H1 (cell line): Measurements from ENCODE around the gene OR13J1. TPM values are rescaled to one million over a fixed set of nuclear protein-coding genes. Genes with fewer than 3 reads are reported as not detected.

ENCODE experiments used
- CTCF ChIA-PET: fragments of 300-600 bp; sonication (Branson Sonifier 250); formaldehyde crosslinking; loops from one replicate; lab custom pipeline; 2021; ENCODE audit not compliant: partially characterized antibody; lab: Charles Lee
- POLR2A ChIA-PET: fragments of 300-600 bp; sonication (Branson Sonifier 250); formaldehyde crosslinking; loops from one replicate; lab custom pipeline; 2021; ENCODE audit warnings: inconsistent platforms; ENCODE audit not compliant: partially characterized antibody; lab: Charles Lee
- DNase-seq, 2 experiments: peaks; one replicate each; pipeline versions ENCODE4 v3.0.0 to v3.0.0-alpha.2; 2010 to 2022; ENCODE audit warnings: low spot score in 2 of 2, low read depth in 1 of 2, mixed read lengths in 1 of 2
- FAIRE-seq: peaks from 2 replicates; lab custom pipeline; 2011; peaks lifted over from hg19 to GRCh38; lab: Jason Lieb, UNC
- H2AFZ ChIP-seq: 2 replicates; pipeline ENCODE4 v1.8.1; 2012; ENCODE audit warnings: low read length, inconsistent platforms
- H2AK5ac ChIP-seq: 2 replicates; pipeline ENCODE4 v1.6.1; 2013; ENCODE audit warnings: low read depth, low read length
- H2BK120ac ChIP-seq: replicated peaks from 2 replicates; pipeline ENCODE3; 2013; ENCODE audit warnings: low read depth, low read length, inconsistent platforms
- H2BK12ac ChIP-seq: 2 replicates; pipeline ENCODE4 v1.6.1; 2013; ENCODE audit warnings: low read depth, low read length
- H2BK15ac ChIP-seq: 2 replicates; pipeline ENCODE4 v1.6.1; 2013; ENCODE audit warnings: low read length
- H2BK20ac ChIP-seq: 2 replicates; pipeline ENCODE4 v1.6.1; 2013; ENCODE audit warnings: low read length
- H2BK5ac ChIP-seq: 2 replicates; pipeline ENCODE4 v1.6.1; 2013; ENCODE audit warnings: low read depth, low read length
- H3K14ac ChIP-seq: 2 replicates; pipeline ENCODE4 v1.6.1; 2013; ENCODE audit warnings: inconsistent platforms; ENCODE audit not compliant: insufficient read length
- H3K18ac ChIP-seq: 2 replicates; pipeline ENCODE4 v1.6.1; 2013; ENCODE audit warnings: low read length; ENCODE audit errors: extremely low read depth
- H3K23ac ChIP-seq: 2 replicates; pipeline ENCODE4 v1.6.1; 2013; ENCODE audit warnings: inconsistent platforms; ENCODE audit not compliant: insufficient read length
- H3K23me2 ChIP-seq: 2 replicates; pipeline ENCODE4 v1.6.1; 2013; ENCODE audit warnings: low read depth, low read length
- H3K27ac ChIP-seq: 2 replicates; pipeline ENCODE4 v1.6.1; 2011; ENCODE audit warnings: low read depth, low read length, inconsistent platforms
- H3K27me3 ChIP-seq, 4 experiments: replicated peaks in 1 of 4; 1 replicate in 1 of 4; 2 replicates in 3 of 4; pipeline versions ENCODE4 v1.6.1 to v1.8.1; 2011 to 2013; ENCODE audit warnings: low read length in 3 of 4, mild to moderate bottlenecking in 3 of 4, inconsistent platforms in 2 of 4, mixed read lengths in 2 of 4, moderate library complexity in 1 of 4; ENCODE audit not compliant: control insufficient read depth in 3 of 4, insufficient read depth in 3 of 4; ENCODE audit errors: extremely low read depth in 1 of 4
- H3K36me3 ChIP-seq, 4 experiments: 2 replicates each; pipeline versions ENCODE4 v1.6.1 to v1.8.1; 2011 to 2013; ENCODE audit warnings: mild to moderate bottlenecking in 4 of 4, low read length in 3 of 4, moderate library complexity in 2 of 4, control low read depth in 1 of 4, inconsistent platforms in 1 of 4; ENCODE audit not compliant: insufficient read depth in 4 of 4, control insufficient read depth in 2 of 4
- H3K4ac ChIP-seq: replicated peaks from 2 replicates; pipeline ENCODE3; 2013; ENCODE audit warnings: low read length, low read depth, mixed read lengths, inconsistent platforms; ENCODE audit not compliant: insufficient read length
- H3K4me1 ChIP-seq, 4 experiments: replicated peaks in 1 of 4; 1 replicate in 1 of 4; 2 replicates in 3 of 4; pipeline versions ENCODE4 v1.6.1 to v1.8.1; 2011 to 2013; ENCODE audit warnings: low read length in 3 of 4, inconsistent platforms in 2 of 4, mixed read lengths in 1 of 4; ENCODE audit not compliant: insufficient read depth in 4 of 4, control insufficient read depth in 3 of 4
- H3K4me2 ChIP-seq, 2 experiments: 2 replicates each; pipeline versions ENCODE4 v1.6.1 to v1.8.1; 2011 to 2013; ENCODE audit warnings: low read depth in 2 of 2, low read length in 2 of 2, control low read depth in 1 of 2, inconsistent platforms in 1 of 2, mild to moderate bottlenecking in 1 of 2; ENCODE audit not compliant: insufficient read depth in 1 of 2
- H3K4me3 ChIP-seq, 4 experiments: fragments of 200-600, 300-600 bp in 1 of 4; sonication (generic), shearing (Covaris generic), sonication (Bioruptor Twin) in 1 of 4; 2 replicates each; pipeline versions ENCODE4 v1.5.1 to v1.8.1; 2011 to 2016; ENCODE audit warnings: low read length in 4 of 4, low read depth in 3 of 4, control low read depth in 2 of 4, inconsistent platforms in 2 of 4, mild to moderate bottlenecking in 2 of 4, mixed read lengths in 1 of 4, moderate library complexity in 1 of 4; ENCODE audit not compliant: insufficient read depth in 2 of 4; ENCODE audit errors: extremely low read depth in 1 of 4
- H3K56ac ChIP-seq: replicated peaks from 2 replicates; pipeline ENCODE3; 2013; ENCODE audit warnings: low read depth, mild to moderate bottlenecking, mixed read lengths, low read length, inconsistent platforms; ENCODE audit not compliant: insufficient read length
- H3K79me1 ChIP-seq: 2 replicates; pipeline ENCODE4 v1.6.1; 2013; ENCODE audit warnings: low read depth, low read length, control low read depth
- H3K79me2 ChIP-seq, 2 experiments: 2 replicates each; pipeline versions ENCODE4 v1.6.1 to v1.8.1; 2012 to 2013; ENCODE audit warnings: low read length in 2 of 2, mild to moderate bottlenecking in 2 of 2, inconsistent platforms in 1 of 2; ENCODE audit not compliant: insufficient read depth in 2 of 2, control insufficient read depth in 1 of 2
- H3K9ac ChIP-seq, 4 experiments: replicated peaks in 1 of 4; 1 replicate in 1 of 4; 2 replicates in 3 of 4; pipeline versions ENCODE4 v1.6.1 to v1.8.1; 2011 to 2013; ENCODE audit warnings: low read depth in 3 of 4, low read length in 3 of 4, control low read depth in 2 of 4, mild to moderate bottlenecking in 2 of 4, moderate library complexity in 2 of 4, inconsistent platforms in 1 of 4; ENCODE audit errors: extremely low read depth in 1 of 4
- H3K9me3 ChIP-seq, 2 experiments: 2 replicates each; pipeline versions ENCODE4 v1.6.1 to v1.8.1; 2012 to 2013; ENCODE audit warnings: mild to moderate bottlenecking in 2 of 2, moderate library complexity in 2 of 2, control low read depth in 1 of 2, inconsistent platforms in 1 of 2, low read depth in 1 of 2, low read length in 1 of 2, mixed read lengths in 1 of 2; ENCODE audit not compliant: insufficient read depth in 2 of 2
- H4K20me1 ChIP-seq, 2 experiments: replicated peaks in 1 of 2; 2 replicates each; pipeline versions ENCODE3 to v1.8.1; 2011 to 2013; ENCODE audit warnings: inconsistent platforms in 2 of 2, low read length in 2 of 2, mild to moderate bottlenecking in 1 of 2; ENCODE audit not compliant: insufficient read depth in 2 of 2, control insufficient read depth in 1 of 2
- H4K5ac ChIP-seq: 2 replicates; pipeline ENCODE4 v1.6.1; 2013; ENCODE audit warnings: low read length, low read depth, mixed read lengths, inconsistent platforms; ENCODE audit not compliant: insufficient read length
- H4K8ac ChIP-seq: 2 replicates; pipeline ENCODE4 v1.8.0; 2013; ENCODE audit warnings: mild to moderate bottlenecking, moderate library complexity, low read length, inconsistent platforms; ENCODE audit not compliant: insufficient read depth; ENCODE audit errors: extremely low read depth
- H4K91ac ChIP-seq: replicated peaks from 2 replicates; pipeline ENCODE3; 2013; ENCODE audit warnings: low read length, mixed read lengths, inconsistent platforms; ENCODE audit not compliant: insufficient read length
- KDM5A ChIP-seq: fragments of 200-600 bp; IDR thresholded peaks from 2 replicates; pipeline ENCODE4 v1.7.1; 2012; ENCODE audit warnings: mild to moderate bottlenecking, low read length, inconsistent platforms, mixed read lengths
- MAX ChIP-seq: IDR thresholded peaks from 2 replicates; pipeline ENCODE4 v1.6.1; 2012; ENCODE audit warnings: inconsistent platforms
- POLR2AphosphoS5 ChIP-seq: IDR thresholded peaks from 2 replicates; pipeline ENCODE4 v1.6.1; 2011; ENCODE audit warnings: low read depth, low read length
- RFX5 ChIP-seq: IDR thresholded peaks from 2 replicates; pipeline ENCODE4 v1.6.1; 2011; ENCODE audit warnings: low read depth, low read length, improper control_type of control experiment, borderline replicate concordance
- RXRA ChIP-seq: IDR thresholded peaks from 2 replicates; pipeline ENCODE4 v1.6.1; 2011; ENCODE audit warnings: low read depth, mild to moderate bottlenecking, low read length, moderate library complexity; ENCODE audit not compliant: insufficient read depth
- USF2 ChIP-seq: IDR thresholded peaks from 2 replicates; pipeline ENCODE4 v1.6.1; 2011; ENCODE audit warnings: low read length, improper control_type of control experiment
- WGBS, 2 experiments: shearing (Covaris generic) in 1 of 2; methylation state at CpG; one replicate each; pipeline versions ENCODE4 v1.1.6 to v1.1.7; 2013 to 2015; ENCODE audit warnings: low lambda C conversion rate in 2 of 2, mixed read lengths in 2 of 2, inconsistent platforms in 1 of 2, low coverage in 1 of 2, missing lambda C conversion rate in 1 of 2; ENCODE audit not compliant: insufficient replicate concordance in 2 of 2, insufficient coverage in 1 of 2, insufficient read length in 1 of 2; ENCODE audit errors: extremely low coverage in 1 of 2, missing lambda C conversion rate in 1 of 2; 5-methylcytosine and 5-hydroxymethylcytosine counted together
- polyA plus RNA-seq, 7 experiments: library from polyadenylated mRNA; depleted of rRNA in 3 of 7; stranded (reverse) in 5 of 7; unstranded in 2 of 7; fragments of >200 nt in 5 of 7; fragments of 200-250 nt in 2 of 7; gene quantifications; 1 replicate in 5 of 7; 2 replicates in 1 of 7; 4 replicates in 1 of 7; pipeline versions ENCODE4 v1.2.1 to v1.2.3, GENCODE V29; 2011 to 2013; ENCODE audit warnings: missing spikeins in 2 of 7, mixed read lengths in 2 of 7
- total RNA-seq: library from RNA; stranded (reverse); fragmentation: NEBNext Ultra II Directional; extraction: Animal tissue kit (Norgen Biotek cat#: 25700); gene quantifications from 2 replicates; pipeline ENCODE4 v1.2.1, GENCODE V29; 2021

OR13J1 gene
- total and polyA plus RNA-seq, 2 of the 8 experiments (the other 6 are each of a cell fraction or from before 2014, with no cell fraction given), result not detected

- Histone ChIP-seq H2BK5ac (no peak overlapping the region), H2BK20ac (no peak overlapping the region), H3K79me1 (no peaks in the 10 kb centered on the region), H3K56ac (no peak overlapping the region), H3K79me2 (no peaks in the 10 kb centered on the region), H3K9me3 (no peaks in the 10 kb centered on the region), H4K91ac (no peak overlapping the region), H3K9ac (no peak overlapping the region), H3K23ac (no peak overlapping the region), H3K4me1 (peaks cover 0 to 3% (median 1%) of the 10 kb centered on the region in 4 experiments; a peak in 4 of 7 replicates), H2AFZ (no peak overlapping the region), H4K8ac (no peak overlapping the region), H3K14ac (no peak overlapping the region), H2BK120ac (no peak overlapping the region), H3K27me3 (no peaks in the 10 kb centered on the region; a peak in 1 of 7 replicates), H2BK15ac (no peak overlapping the region), H3K23me2 (no peaks in the 10 kb centered on the region), H3K4ac (no peak overlapping the region), H3K4me2 (no peak overlapping the region), H4K20me1 (no peaks in the 10 kb centered on the region), H3K36me3 (no peaks in the 10 kb centered on the region), H4K5ac (no peak overlapping the region), H3K27ac (no peak overlapping the region), H2AK5ac (peak overlapping the region; percentile 10; the same call in 1 of the 2 replicates), H3K4me3 (no peak overlapping the region), H2BK12ac (no peak overlapping the region), H3K18ac (no peak overlapping the region)
- CTCF ChIA-PET, result interaction anchor here (0.7 to 16.5 kb wide), 34 partner anchors 10 to 211 kb away, joined by 3 to 172 read pairs (median 4); partner anchors contain the start of genes CREB3, FAM221B, HINT2 and NPR2
- DNase-seq (no peak), FAIRE-seq (no peak)
- POLR2A ChIA-PET, result interaction anchor here (0.9 to 3.2 kb wide), 4 partner anchors 10 to 104 kb away, joined by 3 to 18 read pairs (median 3); partner anchors contain the start of genes CREB3 and TLN1
- TF ChIP-seq RFX5 (no peak), USF2 (no peak), POLR2AphosphoS5 (no peak), MAX (no peak), RXRA (no peak), KDM5A (no peak)
- WGBS, 2 experiments, result 88% methylated on average over 2 of the region's 2 CpGs; no CpG with 5 or more reads in 1 of the 2 experiments
Observed at GRCh38 chr9:35835766-35836165, 34.4 kb downstream of the OR13J1 start.
